SU-DHL-6 (cell line): ENCODE data around the gene CXCR4.
A peak's percentile ranks its signal among the peaks of the same experiment; 100 is the strongest.

Source experiments
- H2AFZ ChIP-seq: fragments of 200-600 bp; sonication (generic); 2 replicates; pipeline ENCODE4 v1.6.1; 2014; ENCODE audit warnings: low read depth, mild to moderate bottlenecking, moderate library complexity, mixed read lengths, antibody characterized with exemption, low read length; ENCODE audit not compliant: severe bottlenecking
- H3F3A ChIP-seq: fragments of 200-600 bp; shearing (Covaris generic); 2 replicates; pipeline ENCODE4 v1.6.0; 2016; ENCODE audit warnings: antibody characterized with exemption, mild to moderate bottlenecking; ENCODE audit not compliant: insufficient read depth
- H3K27ac ChIP-seq: fragments of 200-600 bp; sonication (generic); 2 replicates; pipeline ENCODE4 v1.5.1; 2016; ENCODE audit warnings: low read depth, mild to moderate bottlenecking, low read length, moderate library complexity, mixed read lengths
- H3K27me3 ChIP-seq: fragments of 200-600 bp; sonication (generic), shearing (Covaris generic); 2 replicates; pipeline ENCODE4 v1.6.0; 2014; ENCODE audit warnings: mild to moderate bottlenecking, low read length
- H3K36me3 ChIP-seq: fragments of 200-600 bp; sonication (generic); 2 replicates; pipeline ENCODE4 v1.6.1; 2014; ENCODE audit warnings: mild to moderate bottlenecking, low read length, mixed read lengths
- H3K4me2 ChIP-seq: fragments of 300-600, 200-600 bp; shearing (Covaris generic), sonication (generic); 2 replicates; pipeline ENCODE4 v1.6.0; 2014; ENCODE audit warnings: low read length, low read depth, mild to moderate bottlenecking; ENCODE audit not compliant: poor library complexity, severe bottlenecking
- H3K4me3 ChIP-seq: fragments of 200-600 bp; sonication (generic); 2 replicates; pipeline ENCODE4 v1.5.1; 2014; ENCODE audit warnings: antibody characterized with exemption, low read length, mild to moderate bottlenecking, mixed read lengths; ENCODE audit not compliant: insufficient read depth, poor library complexity, severe bottlenecking
- H3K79me2 ChIP-seq: fragments of 200-600 bp; sonication (generic); 2 replicates; pipeline ENCODE4 v1.6.1; 2014; ENCODE audit warnings: mild to moderate bottlenecking, low read length, moderate library complexity; ENCODE audit not compliant: insufficient read depth
- H3K9ac ChIP-seq: fragments of 200-600 bp; sonication (generic); 2 replicates; pipeline ENCODE4 v1.7.0; 2014; ENCODE audit warnings: mild to moderate bottlenecking, low read length
- H3K9me2 ChIP-seq: fragments of 200-600 bp; sonication (generic); replicated peaks from 2 replicates; pipeline ENCODE4 v1.6.1; 2014; ENCODE audit warnings: low read length; ENCODE audit not compliant: insufficient read depth
- H3K9me3 ChIP-seq: fragments of 200-600 bp; sonication (generic); 2 replicates; pipeline ENCODE4 v1.6.1; 2014; ENCODE audit warnings: low read length, mixed read lengths; ENCODE audit not compliant: insufficient read depth
- H4K20me1 ChIP-seq: fragments of 200-600 bp; sonication (generic); 2 replicates; pipeline ENCODE4 v1.6.1; 2014; ENCODE audit warnings: low read depth, mild to moderate bottlenecking, antibody characterized with exemption, low read length, moderate library complexity, mixed read lengths
- EZH2phosphoT487 ChIP-seq: fragments of 200-600 bp; sonication (generic), shearing (Covaris generic); conservative IDR thresholded peaks from 2 replicates; pipeline ENCODE4 v1.6.1; 2018; ENCODE audit warnings: mild to moderate bottlenecking, antibody characterized with exemption, low read length, moderate library complexity, mixed read lengths
- TF ChIP-seq, protein P1 (sequence below): fragments of 200-600 bp; sonication (generic); IDR thresholded peaks from one replicate; pipeline ENCODE4 v1.5.1; 2017; ENCODE audit warnings: antibody characterized with exemption, mild to moderate bottlenecking, low read length, moderate library complexity; ENCODE audit not compliant: insufficient read depth, poor library complexity, severe bottlenecking

CXCR4 gene

DNA sequence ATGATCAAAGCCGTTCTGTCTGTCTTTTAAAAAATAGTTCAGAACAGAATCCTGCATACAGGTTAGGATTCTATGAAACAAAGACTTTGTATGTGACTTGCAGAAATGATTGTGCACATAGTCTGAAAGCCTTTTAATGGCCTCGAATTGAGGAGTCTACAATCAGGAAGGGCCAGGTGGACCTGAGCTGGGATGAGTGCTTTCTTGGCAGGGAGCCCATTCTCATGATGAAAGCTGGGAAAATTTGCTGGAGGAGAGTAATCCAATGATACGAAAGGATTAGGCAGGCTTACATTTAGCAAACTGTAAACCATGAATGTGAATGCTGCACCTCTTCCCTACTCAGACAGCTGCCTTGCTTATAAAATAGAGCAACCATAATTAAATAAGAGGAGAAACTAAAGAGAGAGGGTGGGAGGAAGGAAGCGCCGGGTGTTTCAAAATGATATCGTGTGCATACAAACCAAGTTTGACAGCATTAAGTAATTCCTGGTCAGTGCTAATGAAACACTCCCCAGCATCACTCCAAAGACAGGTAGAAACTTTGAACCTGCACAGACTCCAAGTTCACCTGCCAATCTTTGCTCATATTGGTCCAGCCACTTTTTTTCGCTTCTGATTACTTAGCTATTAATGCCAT lies 23.7 kb upstream of the CXCR4 start:
- no peaks in the 10 kb centered on the region for H3K9me2 ChIP-seq

DNA sequence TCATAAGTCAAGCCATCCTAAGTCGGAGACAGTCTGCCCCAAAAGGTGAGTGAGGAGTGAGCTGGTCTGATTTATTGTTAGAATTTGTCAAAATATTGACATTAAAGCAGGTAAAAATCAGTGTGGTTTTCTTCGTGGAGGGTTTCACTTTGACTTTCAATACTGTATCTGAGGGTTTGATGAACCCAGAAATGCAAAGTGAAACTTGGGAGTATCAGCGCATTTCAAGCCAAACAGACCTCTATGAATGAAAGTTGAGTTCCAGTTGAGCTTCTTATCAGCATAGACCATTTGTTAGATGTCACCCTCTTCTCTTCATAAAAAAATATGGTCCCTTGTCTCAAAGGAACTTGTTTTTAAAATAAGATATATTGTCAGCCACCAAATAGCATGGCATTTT lies 21.7 kb upstream of the CXCR4 start:
- Histone ChIP-seq H3K9ac (no peak overlapping the region), H3F3A (peaks cover 29% of the 10 kb centered on the region), H3K27ac (no peak overlapping the region), H3K9me2 (no peaks in the 10 kb centered on the region), H3K9me3 (no peaks in the 10 kb centered on the region), H3K79me2 (no peaks in the 10 kb centered on the region), H3K36me3 (no peaks in the 10 kb centered on the region), H3K4me3 (no peak overlapping the region), H3K27me3 (no peaks in the 10 kb centered on the region), H2AFZ (no peak overlapping the region), H3K4me2 (peak overlapping the region; percentile 27), H4K20me1 (no peaks in the 10 kb centered on the region)
- TF ChIP-seq EZH2phosphoT487 = no peak
- TF ChIP-seq, protein P1, sequence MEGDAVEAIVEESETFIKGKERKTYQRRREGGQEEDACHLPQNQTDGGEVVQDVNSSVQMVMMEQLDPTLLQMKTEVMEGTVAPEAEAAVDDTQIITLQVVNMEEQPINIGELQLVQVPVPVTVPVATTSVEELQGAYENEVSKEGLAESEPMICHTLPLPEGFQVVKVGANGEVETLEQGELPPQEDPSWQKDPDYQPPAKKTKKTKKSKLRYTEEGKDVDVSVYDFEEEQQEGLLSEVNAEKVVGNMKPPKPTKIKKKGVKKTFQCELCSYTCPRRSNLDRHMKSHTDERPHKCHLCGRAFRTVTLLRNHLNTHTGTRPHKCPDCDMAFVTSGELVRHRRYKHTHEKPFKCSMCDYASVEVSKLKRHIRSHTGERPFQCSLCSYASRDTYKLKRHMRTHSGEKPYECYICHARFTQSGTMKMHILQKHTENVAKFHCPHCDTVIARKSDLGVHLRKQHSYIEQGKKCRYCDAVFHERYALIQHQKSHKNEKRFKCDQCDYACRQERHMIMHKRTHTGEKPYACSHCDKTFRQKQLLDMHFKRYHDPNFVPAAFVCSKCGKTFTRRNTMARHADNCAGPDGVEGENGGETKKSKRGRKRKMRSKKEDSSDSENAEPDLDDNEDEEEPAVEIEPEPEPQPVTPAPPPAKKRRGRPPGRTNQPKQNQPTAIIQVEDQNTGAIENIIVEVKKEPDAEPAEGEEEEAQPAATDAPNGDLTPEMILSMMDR = no peak

More for the DNA sequence above, 23.7 kb upstream of the CXCR4 start:
- TF ChIP-seq, protein P1 = no peak
- TF ChIP-seq EZH2phosphoT487 = no peak
- H2AFZ ChIP-seq = no peak overlapping the region
- H3K9me3 ChIP-seq = no peaks in the 10 kb centered on the region
- H4K20me1 ChIP-seq = no peaks in the 10 kb centered on the region
- no peaks in the 10 kb centered on the region for H3K36me3 ChIP-seq
- H3K27ac ChIP-seq = no peak overlapping the region
- no peak overlapping the region for H3K4me3 ChIP-seq
- H3K4me2 ChIP-seq = no peak overlapping the region
- H3K79me2 ChIP-seq = no peaks in the 10 kb centered on the region
- no peak overlapping the region for H3K9ac ChIP-seq
- H3F3A ChIP-seq = peaks cover 9% of the 10 kb centered on the region
- no peaks in the 10 kb centered on the region for H3K27me3 ChIP-seq

- H3K4me3 ChIP-seq = no peak overlapping the region
- H2AFZ ChIP-seq = no peak overlapping the region
- no peaks in the 10 kb centered on the region for H3K79me2 ChIP-seq
- TF ChIP-seq, protein P1 = no peak
- TF ChIP-seq EZH2phosphoT487 = no peak
- H3K9me3 ChIP-seq = no peaks in the 10 kb centered on the region
- no peaks in the 10 kb centered on the region for H3K9me2 ChIP-seq
- no peak overlapping the region for H3K9ac ChIP-seq
- H3K36me3 ChIP-seq = no peaks in the 10 kb centered on the region
- no peak overlapping the region for H3K4me2 ChIP-seq
- H4K20me1 ChIP-seq = no peaks in the 10 kb centered on the region
- peak overlapping the region; percentile 100 for H3K27ac ChIP-seq
- peaks cover 42% of the 10 kb centered on the region for H3F3A ChIP-seq
- no peaks in the 10 kb centered on the region for H3K27me3 ChIP-seq
Measured at GRCh38 chr2:136137982-136138381, 20.0 kb upstream of the CXCR4 start.
